ENCODE measurements around the gene ANKS1B. TPM values are rescaled to one million over a fixed set of nuclear protein-coding genes. Genes with fewer than 3 reads are reported as not detected.

The ANKS1B gene
- total RNA-seq, 6 experiments from 2014 or later = 0.31 to 0.66 (median 0.37) TPM

DNA sequence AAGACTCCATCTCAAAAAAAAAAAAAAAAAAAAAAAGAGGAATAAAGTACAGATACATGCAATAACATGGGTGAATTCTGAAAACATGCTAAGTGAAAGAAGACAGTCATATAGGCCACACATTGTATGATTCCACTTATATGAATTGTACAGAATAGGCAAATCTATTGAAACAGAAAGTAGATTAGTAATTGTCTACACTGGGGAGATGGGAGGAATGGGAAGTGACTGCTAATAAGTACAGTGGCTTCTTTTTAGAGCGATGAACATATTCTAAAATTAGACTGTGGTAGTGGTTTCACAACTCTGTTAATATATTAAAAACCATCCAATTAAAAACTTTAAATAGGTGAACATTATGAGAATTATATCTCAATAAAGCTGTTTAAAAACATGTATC, 74.4 kb downstream of the ANKS1B start:
- TF ChIP-seq, protein P1, sequence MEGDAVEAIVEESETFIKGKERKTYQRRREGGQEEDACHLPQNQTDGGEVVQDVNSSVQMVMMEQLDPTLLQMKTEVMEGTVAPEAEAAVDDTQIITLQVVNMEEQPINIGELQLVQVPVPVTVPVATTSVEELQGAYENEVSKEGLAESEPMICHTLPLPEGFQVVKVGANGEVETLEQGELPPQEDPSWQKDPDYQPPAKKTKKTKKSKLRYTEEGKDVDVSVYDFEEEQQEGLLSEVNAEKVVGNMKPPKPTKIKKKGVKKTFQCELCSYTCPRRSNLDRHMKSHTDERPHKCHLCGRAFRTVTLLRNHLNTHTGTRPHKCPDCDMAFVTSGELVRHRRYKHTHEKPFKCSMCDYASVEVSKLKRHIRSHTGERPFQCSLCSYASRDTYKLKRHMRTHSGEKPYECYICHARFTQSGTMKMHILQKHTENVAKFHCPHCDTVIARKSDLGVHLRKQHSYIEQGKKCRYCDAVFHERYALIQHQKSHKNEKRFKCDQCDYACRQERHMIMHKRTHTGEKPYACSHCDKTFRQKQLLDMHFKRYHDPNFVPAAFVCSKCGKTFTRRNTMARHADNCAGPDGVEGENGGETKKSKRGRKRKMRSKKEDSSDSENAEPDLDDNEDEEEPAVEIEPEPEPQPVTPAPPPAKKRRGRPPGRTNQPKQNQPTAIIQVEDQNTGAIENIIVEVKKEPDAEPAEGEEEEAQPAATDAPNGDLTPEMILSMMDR (IDR thresholded peaks at IDR 0.05) = no peak
- Mint-ChIP-seq H3K4me1 (ENCODE audit: low read depth) (peaks cover 69% of the 10 kb centered on the region), H3K4me3 (no peak overlapping the region; the same call in 1 of the 2 replicates), H3K27ac (peak overlapping the region; percentile 65), H3K9me3 (no peaks in the 10 kb centered on the region), H3K27me3 (ENCODE audit: insufficient read depth) (no peaks in the 10 kb centered on the region), H3K36me3 (ENCODE audit: low read depth) (no peaks in the 10 kb centered on the region)
- DNase-seq = no peak

DNA sequence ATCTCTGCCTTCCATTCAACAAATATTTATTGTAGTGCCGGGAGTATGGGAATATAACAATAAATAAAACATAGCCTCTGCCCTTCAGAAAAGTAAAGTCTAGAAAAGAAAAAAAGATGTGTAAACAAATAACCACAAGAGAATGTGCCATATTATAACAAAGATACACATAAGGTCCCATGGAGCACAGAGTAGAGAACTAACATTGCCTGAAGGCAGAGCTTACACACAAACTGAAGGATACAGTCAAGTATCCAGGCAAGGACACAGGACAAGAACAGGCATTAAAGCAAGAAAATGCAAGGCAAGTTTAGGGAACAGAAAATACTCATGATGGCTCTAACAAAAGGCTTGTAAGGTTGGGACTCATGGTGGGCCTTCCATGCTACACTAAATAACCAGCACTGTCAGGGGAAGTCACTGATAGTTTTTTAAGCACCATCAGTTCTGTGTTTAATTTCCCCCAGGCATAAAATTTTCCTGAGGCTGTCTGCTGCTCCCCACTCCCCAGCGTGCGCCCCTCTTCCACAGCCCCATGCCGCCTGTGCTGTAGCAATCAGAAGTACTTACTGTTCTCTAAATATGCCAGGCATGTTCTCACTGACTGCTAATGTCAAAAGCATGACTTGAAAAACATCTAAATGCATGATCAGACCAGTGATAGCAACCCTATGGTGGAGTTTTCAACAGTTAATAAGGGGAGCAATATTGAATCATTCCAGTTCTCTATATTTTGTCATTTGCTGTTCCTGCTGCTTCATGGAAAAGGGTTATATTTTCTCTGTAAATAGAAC, 77.8 kb downstream of the ANKS1B start:
- H3K4me1 Mint-ChIP-seq (ENCODE audit: low read depth) = peaks cover 42% of the 10 kb centered on the region
- H3K36me3 Mint-ChIP-seq (ENCODE audit: low read depth) = no peaks in the 10 kb centered on the region
- no peak for DNase-seq
- H3K27me3 Mint-ChIP-seq (ENCODE audit: insufficient read depth) = peaks cover 2% of the 10 kb centered on the region; the same call in 1 of the 2 replicates
- TF ChIP-seq, protein P1 (IDR thresholded peaks at IDR 0.05) = no peak
- H3K4me3 Mint-ChIP-seq = peak overlapping the region; percentile 15; the same call in 1 of the 2 replicates
- H3K27ac Mint-ChIP-seq = no peak overlapping the region; the same call in 1 of the 2 replicates
- no peaks in the 10 kb centered on the region for H3K9me3 Mint-ChIP-seq

DNA sequence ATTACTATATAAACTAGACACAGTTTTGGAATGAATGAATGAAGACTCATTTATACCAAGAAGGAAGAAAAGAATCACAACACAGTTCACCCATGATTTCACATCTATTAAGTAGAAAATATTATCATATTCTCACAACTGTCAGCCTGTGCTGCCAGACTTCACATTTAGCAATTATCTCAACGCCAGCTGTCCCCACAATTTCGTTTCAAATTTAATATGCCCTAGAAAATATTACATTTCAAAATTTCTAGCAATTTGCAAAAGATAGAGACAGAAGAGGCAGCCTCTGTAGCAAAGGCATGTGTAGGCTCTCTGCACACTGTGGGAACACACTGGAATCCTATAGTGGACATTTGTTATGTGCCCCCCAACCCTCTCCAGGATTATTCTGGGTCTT, 83.6 kb downstream of the ANKS1B start:
- H3K36me3 Mint-ChIP-seq (ENCODE audit: low read depth) = no peaks in the 10 kb centered on the region
- H3K9me3 Mint-ChIP-seq = no peaks in the 10 kb centered on the region
- DNase-seq = no peak
- H3K4me3 Mint-ChIP-seq = no peak overlapping the region
- H3K4me1 Mint-ChIP-seq (ENCODE audit: low read depth) = no peaks in the 10 kb centered on the region
- TF ChIP-seq, protein P1 (IDR thresholded peaks at IDR 0.05) = no peak
- H3K27ac Mint-ChIP-seq = no peak overlapping the region
- H3K27me3 Mint-ChIP-seq (ENCODE audit: insufficient read depth) = peaks cover 2% of the 10 kb centered on the region; the same call in 1 of the 2 replicates

DNA sequence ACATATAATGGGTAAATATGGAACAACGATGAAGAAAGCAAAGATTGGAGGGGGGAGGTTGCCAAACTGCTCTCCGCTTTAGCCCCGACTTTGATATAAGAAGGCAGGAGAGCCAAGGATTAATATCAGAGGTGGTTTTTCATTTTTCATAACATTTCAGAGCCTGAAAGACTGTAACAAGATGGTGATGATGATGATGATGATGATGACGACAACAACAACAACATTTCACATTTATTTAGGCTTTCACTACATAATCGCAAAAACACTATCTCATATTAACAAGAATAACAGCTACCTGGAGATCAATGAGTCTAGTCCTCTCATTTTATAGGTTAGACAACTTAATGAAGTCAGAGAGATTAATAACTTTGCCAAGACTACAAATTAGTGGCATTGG, 86.1 kb downstream of the ANKS1B start:
- H3K27me3 Mint-ChIP-seq (ENCODE audit: insufficient read depth) = peaks cover 2% of the 10 kb centered on the region; the same call in 1 of the 2 replicates
- DNase-seq = no peak
- H3K4me3 Mint-ChIP-seq = no peak overlapping the region
- no peak overlapping the region for H3K27ac Mint-ChIP-seq
- no peaks in the 10 kb centered on the region for H3K9me3 Mint-ChIP-seq
- no peaks in the 10 kb centered on the region for H3K4me1 Mint-ChIP-seq (ENCODE audit: low read depth)
- TF ChIP-seq, protein P1 (IDR thresholded peaks at IDR 0.05) = no peak
- H3K36me3 Mint-ChIP-seq (ENCODE audit: low read depth) = no peaks in the 10 kb centered on the region

DNA sequence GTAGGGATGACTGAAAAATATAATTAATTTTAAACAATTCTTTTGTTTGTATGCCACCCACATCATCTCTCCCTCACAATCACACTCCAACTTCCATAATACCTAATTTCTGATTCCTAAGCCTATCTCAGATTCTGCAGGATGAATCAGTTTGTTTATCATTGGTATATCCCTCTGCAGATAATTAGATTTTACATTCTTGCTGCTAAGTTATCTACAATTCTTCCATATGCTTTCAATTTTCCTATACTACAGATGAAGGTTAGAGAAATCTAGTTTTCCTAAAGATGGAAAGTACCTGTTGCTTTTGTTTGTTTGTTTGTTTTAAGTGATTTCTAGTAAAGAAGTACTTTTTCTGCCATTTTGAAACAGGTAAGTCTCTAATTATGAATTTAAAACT, 105.3 kb downstream of the ANKS1B start:
- TF ChIP-seq, protein P1 (IDR thresholded peaks at IDR 0.05) = no peak
- no peak for DNase-seq
- Mint-ChIP-seq H3K4me1 (ENCODE audit: low read depth) (no peaks in the 10 kb centered on the region), H3K9me3 (no peaks in the 10 kb centered on the region), H3K27me3 (ENCODE audit: insufficient read depth) (no peaks in the 10 kb centered on the region), H3K27ac (no peak overlapping the region), H3K36me3 (ENCODE audit: low read depth) (no peaks in the 10 kb centered on the region), H3K4me3 (no peak overlapping the region)
